ENCODE results near the gene CORO2A. TPM values are rescaled to one million over a fixed set of nuclear protein-coding genes. Genes with fewer than 3 reads are reported as not detected.
A peak's percentile ranks its signal among the peaks of the same experiment; 100 is the strongest.

CORO2A gene
- total and polyA plus RNA-seq, 8 donors: 2.8 to 26.7 (median 10.7) TPM

DNA sequence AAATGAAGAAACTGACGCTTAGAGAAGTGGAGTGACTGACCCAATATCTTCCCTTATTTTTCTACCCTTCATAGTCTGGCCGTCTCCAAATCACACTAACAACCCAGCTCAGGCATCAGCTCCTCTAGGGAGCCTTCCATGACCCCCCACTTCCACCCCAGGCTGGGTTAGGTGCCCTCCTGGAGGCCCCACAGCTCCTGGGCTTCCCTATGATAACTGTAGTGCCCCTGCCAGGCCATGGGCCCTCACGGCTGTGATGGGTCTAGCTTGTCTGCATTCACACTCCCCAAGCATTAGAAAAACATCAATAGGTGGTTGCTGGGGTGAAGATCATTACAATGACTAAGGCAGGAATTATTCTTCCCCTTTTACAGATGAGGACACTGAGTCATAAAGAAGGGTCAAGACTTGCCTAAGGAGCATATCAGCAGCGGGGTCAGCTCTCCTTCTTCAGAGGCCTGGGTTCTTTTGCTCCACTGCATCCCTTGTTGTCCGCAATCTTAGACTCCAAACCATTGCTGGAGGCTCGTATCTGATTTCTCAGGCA is 7.3 kb downstream of the CORO2A start:
- peaks cover 0 to 20% (median 0%) of the 10 kb centered on the region in 4 donors for H3K4me1 ChIP-seq

GRCh38 chr9:98184326-98184725 is 8.1 kb downstream of the CORO2A start:
- intact Hi-C loops (cut with DNase I; ENCODE audit: low total_unique reads): loop anchor here (10.0 kb wide), 1 partner anchor 90 kb away; no protein-coding TSS in a partner anchor
- Histone ChIP-seq H3K4me3 (no peak overlapping the region), H3K36me3 (no peaks in the 10 kb centered on the region), H3K4me1 (peaks cover 0 to 19% (median 0%) of the 10 kb centered on the region in 4 donors), H3K9me3 (no peaks in the 10 kb centered on the region), H3K27me3 (no peaks in the 10 kb centered on the region), H3K27ac (no peak overlapping the region)
- TF ChIP-seq, protein P1, sequence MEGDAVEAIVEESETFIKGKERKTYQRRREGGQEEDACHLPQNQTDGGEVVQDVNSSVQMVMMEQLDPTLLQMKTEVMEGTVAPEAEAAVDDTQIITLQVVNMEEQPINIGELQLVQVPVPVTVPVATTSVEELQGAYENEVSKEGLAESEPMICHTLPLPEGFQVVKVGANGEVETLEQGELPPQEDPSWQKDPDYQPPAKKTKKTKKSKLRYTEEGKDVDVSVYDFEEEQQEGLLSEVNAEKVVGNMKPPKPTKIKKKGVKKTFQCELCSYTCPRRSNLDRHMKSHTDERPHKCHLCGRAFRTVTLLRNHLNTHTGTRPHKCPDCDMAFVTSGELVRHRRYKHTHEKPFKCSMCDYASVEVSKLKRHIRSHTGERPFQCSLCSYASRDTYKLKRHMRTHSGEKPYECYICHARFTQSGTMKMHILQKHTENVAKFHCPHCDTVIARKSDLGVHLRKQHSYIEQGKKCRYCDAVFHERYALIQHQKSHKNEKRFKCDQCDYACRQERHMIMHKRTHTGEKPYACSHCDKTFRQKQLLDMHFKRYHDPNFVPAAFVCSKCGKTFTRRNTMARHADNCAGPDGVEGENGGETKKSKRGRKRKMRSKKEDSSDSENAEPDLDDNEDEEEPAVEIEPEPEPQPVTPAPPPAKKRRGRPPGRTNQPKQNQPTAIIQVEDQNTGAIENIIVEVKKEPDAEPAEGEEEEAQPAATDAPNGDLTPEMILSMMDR (IDR thresholded peaks at IDR 0.05): no peak
- TF ChIP-seq POLR2A (IDR thresholded peaks at IDR 0.05) (no peak), POLR2AphosphoS5 (IDR thresholded peaks at IDR 0.05) (no peak), EP300 (IDR thresholded peaks at IDR 0.05) (no peak)
- WGBS, 5 donors: 82 to 91% (median 86%) methylated on average over 6 of the region's 6 CpGs
- DNase-seq: no peak

More for the DNA sequence above, 7.3 kb downstream of the CORO2A start:
- peak overlapping the region in 1 of 5 donors; percentile 1 for H3K27ac ChIP-seq
- 83 to 97% (median 92%) methylated on average over 6 of the region's 6 CpGs for WGBS, 5 donors
- H3K27me3 ChIP-seq: no peaks in the 10 kb centered on the region
- intact Hi-C loops (cut with DNase I; ENCODE audit: low total_unique reads): loop anchor here (10.0 kb wide), 1 partner anchor 90 kb away; no protein-coding TSS in a partner anchor
- H3K9me3 ChIP-seq: no peaks in the 10 kb centered on the region
- no peak for TF ChIP-seq POLR2AphosphoS5 (IDR thresholded peaks at IDR 0.05)
- TF ChIP-seq, protein P1 (IDR thresholded peaks at IDR 0.05): no peak
- TF ChIP-seq POLR2A (IDR thresholded peaks at IDR 0.05): no peak
- TF ChIP-seq EP300 (IDR thresholded peaks at IDR 0.05): no peak
- DNase-seq: no peak
- H3K36me3 ChIP-seq: no peaks in the 10 kb centered on the region
- H3K4me3 ChIP-seq: no peak overlapping the region

GRCh38 chr9:98182889-98183599 is 9.4 kb downstream of the CORO2A start:
- Histone ChIP-seq H3K9me3 (no peaks in the 10 kb centered on the region), H3K27ac (no peak overlapping the region), H3K4me3 (no peak overlapping the region), H3K36me3 (no peaks in the 10 kb centered on the region), H3K4me1 (peaks cover 0 to 19% (median 0%) of the 10 kb centered on the region in 4 donors), H3K27me3 (no peaks in the 10 kb centered on the region)
- no peak for DNase-seq
- intact Hi-C loops (cut with DNase I; ENCODE audit: low total_unique reads): loop anchor here (10.0 kb wide), 1 partner anchor 88 kb away; no protein-coding TSS in a partner anchor
- TF ChIP-seq EP300 (IDR thresholded peaks at IDR 0.05): no peak
- TF ChIP-seq POLR2AphosphoS5 (IDR thresholded peaks at IDR 0.05): no peak
- TF ChIP-seq, protein P1 (IDR thresholded peaks at IDR 0.05): no peak
- TF ChIP-seq POLR2A (IDR thresholded peaks at IDR 0.05): no peak
- 78 to 90% (median 88%) methylated on average over 9 of the region's 9 CpGs for WGBS, 5 donors

- no peak for DNase-seq
- Histone ChIP-seq H3K36me3 (no peaks in the 10 kb centered on the region), H3K4me3 (no peak overlapping the region), H3K27ac (no peak overlapping the region), H3K4me1 (peaks cover 0 to 19% (median 0%) of the 10 kb centered on the region in 4 donors), H3K27me3 (no peaks in the 10 kb centered on the region), H3K9me3 (no peaks in the 10 kb centered on the region)
- WGBS, 5 donors: 65 to 80% (median 77%) methylated on average over 9 of the region's 9 CpGs
- TF ChIP-seq POLR2A (IDR thresholded peaks at IDR 0.05) (no peak), EP300 (IDR thresholded peaks at IDR 0.05) (no peak), POLR2AphosphoS5 (IDR thresholded peaks at IDR 0.05) (no peak)
- TF ChIP-seq, protein P1 (IDR thresholded peaks at IDR 0.05): no peak
- intact Hi-C loops (cut with DNase I; ENCODE audit: low total_unique reads): loop anchor here (10.0 kb wide), 1 partner anchor 87 kb away; no protein-coding TSS in a partner anchor
Measured at GRCh38 chr9:98182069-98182820, 10.2 kb downstream of the CORO2A start.
